ENCODE measurements around the gene MTMR6.

The MTMR6 gene

GRCh38 chr13:25295228-25295627 is 7.9 kb upstream of the MTMR6 start:
- H3K4me3 ChIP-seq (ENCODE audit: low read depth, low read length, poor library complexity, severe bottlenecking), result no peak overlapping the region
- no peaks in the 10 kb centered on the region for H3K9me2 ChIP-seq (ENCODE audit: low read depth, low read length)
- H3F3A ChIP-seq (ENCODE audit: insufficient read depth, low read length), result no peaks in the 10 kb centered on the region
- no peak overlapping the region for H3K4me2 ChIP-seq (ENCODE audit: low read length)
- H2AFZ ChIP-seq (ENCODE audit: low read length), result no peak overlapping the region
- no peaks in the 10 kb centered on the region for H4K20me1 ChIP-seq (ENCODE audit: insufficient read depth, low read length)
- H3K27ac ChIP-seq (ENCODE audit: low read depth, low read length, poor library complexity, severe bottlenecking), result no peak overlapping the region
- H3K36me3 ChIP-seq (ENCODE audit: insufficient read depth, low read length), result no peaks in the 10 kb centered on the region
- H3K9ac ChIP-seq (ENCODE audit: low read length), result no peak overlapping the region
- H3K4me1 ChIP-seq (ENCODE audit: insufficient read depth, low read length, severe bottlenecking), result no peaks in the 10 kb centered on the region
- TF ChIP-seq, protein P1, sequence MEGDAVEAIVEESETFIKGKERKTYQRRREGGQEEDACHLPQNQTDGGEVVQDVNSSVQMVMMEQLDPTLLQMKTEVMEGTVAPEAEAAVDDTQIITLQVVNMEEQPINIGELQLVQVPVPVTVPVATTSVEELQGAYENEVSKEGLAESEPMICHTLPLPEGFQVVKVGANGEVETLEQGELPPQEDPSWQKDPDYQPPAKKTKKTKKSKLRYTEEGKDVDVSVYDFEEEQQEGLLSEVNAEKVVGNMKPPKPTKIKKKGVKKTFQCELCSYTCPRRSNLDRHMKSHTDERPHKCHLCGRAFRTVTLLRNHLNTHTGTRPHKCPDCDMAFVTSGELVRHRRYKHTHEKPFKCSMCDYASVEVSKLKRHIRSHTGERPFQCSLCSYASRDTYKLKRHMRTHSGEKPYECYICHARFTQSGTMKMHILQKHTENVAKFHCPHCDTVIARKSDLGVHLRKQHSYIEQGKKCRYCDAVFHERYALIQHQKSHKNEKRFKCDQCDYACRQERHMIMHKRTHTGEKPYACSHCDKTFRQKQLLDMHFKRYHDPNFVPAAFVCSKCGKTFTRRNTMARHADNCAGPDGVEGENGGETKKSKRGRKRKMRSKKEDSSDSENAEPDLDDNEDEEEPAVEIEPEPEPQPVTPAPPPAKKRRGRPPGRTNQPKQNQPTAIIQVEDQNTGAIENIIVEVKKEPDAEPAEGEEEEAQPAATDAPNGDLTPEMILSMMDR (IDR thresholded peaks at IDR 0.05; ENCODE audit: low read length), result no peak
- no peak for TF ChIP-seq EZH2 (IDR thresholded peaks at IDR 0.05; ENCODE audit: borderline replicate concordance, low read length)
- H3K79me2 ChIP-seq (ENCODE audit: insufficient read depth, low read length), result no peaks in the 10 kb centered on the region
- H3K9me3 ChIP-seq (ENCODE audit: low read length), result 0 out of 2 replicates have a peak, but pooled peaks cover 2% of the 10 kb centered on the region
- H3K27me3 ChIP-seq (ENCODE audit: insufficient read depth, low read length), result no peaks in the 10 kb centered on the region

- H3K9ac ChIP-seq (ENCODE audit: low read length), result no peak overlapping the region
- no peaks in the 10 kb centered on the region for H3K9me3 ChIP-seq (ENCODE audit: low read length)
- H4K20me1 ChIP-seq (ENCODE audit: insufficient read depth, low read length), result no peaks in the 10 kb centered on the region
- no peaks in the 10 kb centered on the region for H3F3A ChIP-seq (ENCODE audit: insufficient read depth, low read length)
- no peak overlapping the region for H3K4me3 ChIP-seq (ENCODE audit: low read depth, low read length, poor library complexity, severe bottlenecking)
- TF ChIP-seq, protein P1 (IDR thresholded peaks at IDR 0.05; ENCODE audit: low read length), result no peak
- no peak for TF ChIP-seq EZH2 (IDR thresholded peaks at IDR 0.05; ENCODE audit: borderline replicate concordance, low read length)
- H3K79me2 ChIP-seq (ENCODE audit: insufficient read depth, low read length), result no peaks in the 10 kb centered on the region
- H3K4me1 ChIP-seq (ENCODE audit: insufficient read depth, low read length, severe bottlenecking), result peaks cover 6% of the 10 kb centered on the region
- H2AFZ ChIP-seq (ENCODE audit: low read length), result no peak overlapping the region
- no peaks in the 10 kb centered on the region for H3K27me3 ChIP-seq (ENCODE audit: insufficient read depth, low read length)
- no peak overlapping the region for H3K27ac ChIP-seq (ENCODE audit: low read depth, low read length, poor library complexity, severe bottlenecking)
- no peaks in the 10 kb centered on the region for H3K36me3 ChIP-seq (ENCODE audit: insufficient read depth, low read length)
- no peaks in the 10 kb centered on the region for H3K9me2 ChIP-seq (ENCODE audit: low read depth, low read length)
- H3K4me2 ChIP-seq (ENCODE audit: low read length), result no peak overlapping the region
These were observed 5.0 kb upstream of the MTMR6 start for GRCh38 chr13:25292301-25292700.

DNA sequence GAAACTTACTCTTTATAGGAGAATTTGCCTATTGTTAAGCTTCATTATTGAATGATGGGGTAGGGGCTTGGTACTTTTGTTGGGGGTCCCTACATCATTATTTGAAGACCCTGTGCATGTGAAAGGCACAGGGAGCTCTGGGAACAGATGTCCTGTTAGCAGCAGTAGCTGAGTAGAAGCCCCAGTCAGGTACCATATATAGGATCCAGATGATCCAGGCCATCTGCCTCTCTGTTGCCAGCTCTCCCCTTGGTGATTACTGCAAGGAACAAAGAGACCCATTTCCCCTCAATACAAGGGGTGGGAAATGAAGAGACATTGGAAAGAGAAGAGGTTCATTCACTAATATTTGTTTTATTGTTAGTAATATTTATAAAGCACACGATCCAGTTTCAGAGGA is 4.4 kb upstream of the MTMR6 start:
- Histone ChIP-seq H3K4me3 (ENCODE audit: low read depth, low read length, poor library complexity, severe bottlenecking) (no peak overlapping the region), H2AFZ (ENCODE audit: low read length) (no peak overlapping the region), H3K79me2 (ENCODE audit: insufficient read depth, low read length) (no peaks in the 10 kb centered on the region), H3K4me2 (ENCODE audit: low read length) (no peak overlapping the region), H4K20me1 (ENCODE audit: insufficient read depth, low read length) (no peaks in the 10 kb centered on the region), H3F3A (ENCODE audit: insufficient read depth, low read length) (no peaks in the 10 kb centered on the region), H3K9me2 (ENCODE audit: low read depth, low read length) (no peaks in the 10 kb centered on the region), H3K27ac (ENCODE audit: low read depth, low read length, poor library complexity, severe bottlenecking) (no peak overlapping the region), H3K27me3 (ENCODE audit: insufficient read depth, low read length) (no peaks in the 10 kb centered on the region), H3K4me1 (ENCODE audit: insufficient read depth, low read length, severe bottlenecking) (peaks cover 6% of the 10 kb centered on the region), H3K36me3 (ENCODE audit: insufficient read depth, low read length) (no peaks in the 10 kb centered on the region), H3K9ac (ENCODE audit: low read length) (no peak overlapping the region), H3K9me3 (ENCODE audit: low read length) (no peaks in the 10 kb centered on the region)
- no peak for TF ChIP-seq EZH2 (IDR thresholded peaks at IDR 0.05; ENCODE audit: borderline replicate concordance, low read length)
- TF ChIP-seq, protein P1 (IDR thresholded peaks at IDR 0.05; ENCODE audit: low read length), result no peak

Data from OCI-LY1 (cell line).